GM18861 (cell line): ENCODE data around the gene FEM1A.
"Not testable (repeated sequence)": the region's sequence is repeated elsewhere in the genome, so short reads cannot be mapped to it uniquely, and the experiment has no call there.

ENCODE experiments used
- ATAC-seq: cut with Tn5 transposase; IDR thresholded peaks from one replicate; pipeline ENCODE4 v1.9.1; 2021; ENCODE audit not compliant: unreplicated experiment

Gene FEM1A

GRCh38 chr19:4791183-4792018 lies at the start of gene FEM1A:
TSS of gene FEM1A (plus strand) at chr19:4791734. CDS start at chr19:4791855, 121 bp downstream.
- ATAC-seq, result peak; percentile 85

DNA sequence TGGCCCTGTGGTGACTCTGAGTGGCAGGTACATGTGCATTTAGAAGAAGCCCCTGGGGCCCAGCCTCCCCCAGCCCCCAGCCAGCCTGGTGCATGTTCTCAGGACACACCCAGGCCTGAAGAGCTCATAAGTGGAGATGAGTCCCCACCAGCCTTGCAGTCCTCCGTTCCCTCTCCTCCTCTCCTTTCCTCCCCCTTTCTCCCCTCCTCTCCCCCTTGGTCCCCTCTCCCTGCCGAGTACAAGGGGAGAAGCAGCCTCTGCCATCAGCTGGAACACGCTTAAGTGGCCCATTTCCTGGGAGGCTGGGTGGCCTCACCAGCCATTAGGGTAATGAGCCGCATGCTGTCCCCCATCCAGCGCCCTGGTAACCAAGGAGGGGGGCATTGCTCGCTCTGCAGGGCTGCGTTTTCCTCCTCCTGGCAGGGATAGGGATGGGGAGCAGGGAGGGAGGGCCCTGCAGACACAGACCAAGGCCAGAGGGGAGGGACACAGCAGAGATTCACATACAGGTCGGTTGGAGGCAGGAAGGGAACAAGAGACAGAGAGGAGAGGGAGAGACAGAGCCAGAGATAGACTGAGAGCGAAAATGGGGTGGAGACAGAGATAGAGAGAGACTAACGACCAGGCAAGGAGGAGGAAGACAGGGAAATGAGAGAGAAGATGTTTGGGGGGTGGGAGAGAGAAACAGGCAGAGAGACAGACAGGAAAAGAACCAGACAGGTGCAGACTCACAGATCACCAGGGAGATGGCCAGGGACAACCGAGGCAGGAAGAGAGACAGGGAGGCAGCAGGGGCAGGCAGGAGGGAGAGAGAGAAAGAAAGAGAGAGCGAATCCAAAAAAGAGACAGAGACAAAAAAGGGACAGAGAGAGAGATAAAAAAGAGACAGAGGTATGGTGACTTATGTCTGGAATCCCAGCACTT lies 48.5 kb upstream of the FEM1A start:
- no peak for ATAC-seq

DNA sequence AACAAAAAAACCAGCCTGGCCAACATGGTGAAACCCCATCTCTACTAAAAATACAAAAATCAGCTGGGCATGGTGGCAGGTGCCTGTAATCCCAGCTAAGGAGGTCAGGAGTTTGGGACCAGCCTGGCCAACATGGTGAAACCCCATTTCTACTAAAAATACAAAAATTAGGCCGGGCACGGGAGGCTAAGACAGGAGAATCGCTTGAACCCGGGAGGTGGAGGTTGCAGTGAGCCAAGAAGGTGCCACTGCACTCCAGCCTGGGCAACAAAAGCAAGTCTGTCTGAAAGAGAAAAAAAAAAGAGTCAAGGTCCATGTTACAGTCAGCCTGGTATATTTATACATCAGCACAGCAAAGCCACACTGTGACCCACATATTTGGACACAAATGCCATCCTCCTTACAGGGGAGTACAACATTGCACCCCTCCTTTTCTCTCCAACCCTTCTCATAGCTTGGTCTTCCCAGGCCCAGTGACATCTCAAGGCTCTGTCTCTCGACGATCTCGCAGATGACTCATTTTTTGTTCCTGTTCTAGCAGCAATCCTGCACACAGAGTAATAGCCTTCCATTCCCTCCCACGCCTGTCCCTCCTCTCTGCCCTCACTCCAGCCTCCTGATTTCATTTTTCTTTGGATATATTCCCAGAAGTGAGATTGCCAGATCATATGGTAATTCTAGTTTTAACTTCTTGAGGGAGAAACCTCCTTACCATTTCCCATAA lies 46.9 kb upstream of the FEM1A start:
- no peak for ATAC-seq

DNA sequence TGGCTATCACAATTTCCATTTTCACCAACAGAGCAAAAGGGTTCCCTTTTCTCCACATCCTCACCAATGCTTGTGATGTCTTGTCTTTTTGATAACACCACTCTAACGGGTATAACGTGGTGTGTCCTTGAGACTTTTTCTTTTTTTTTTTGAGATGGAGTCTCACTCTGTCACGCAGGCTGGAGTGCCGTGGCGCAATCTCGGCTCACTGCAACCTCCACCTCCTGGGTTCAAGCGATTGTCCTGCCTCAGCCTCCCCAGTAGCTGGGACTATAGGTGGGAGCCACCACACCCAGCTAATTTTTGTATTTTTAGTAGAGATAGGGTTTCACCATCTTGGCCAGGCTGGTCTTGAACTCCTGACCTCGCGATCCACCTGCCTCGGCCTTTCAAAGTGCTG lies 46.4 kb upstream of the FEM1A start:
- ATAC-seq, result not testable (repeated sequence)

DNA sequence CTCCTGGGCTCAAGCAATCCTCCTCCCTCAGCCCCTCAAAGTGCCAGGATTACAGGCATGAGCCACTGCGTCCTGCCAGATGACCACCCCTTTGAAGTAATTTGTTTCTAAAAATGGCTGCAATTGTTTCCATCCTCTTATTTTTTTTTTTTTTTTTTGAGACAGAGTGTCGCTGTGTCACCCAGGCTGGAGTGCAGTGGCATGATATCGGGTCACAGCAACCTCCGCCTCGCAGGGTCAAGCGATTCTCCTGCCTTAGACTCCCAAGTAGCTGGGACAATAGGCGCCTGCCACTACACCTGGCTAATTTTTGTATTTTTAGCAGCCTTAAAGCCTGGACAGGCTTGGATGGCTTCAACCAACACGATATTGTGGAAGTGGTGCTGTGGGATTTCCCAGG lies 45.5 kb upstream of the FEM1A start:
- no peak for ATAC-seq

GRCh38 chr19:4748185-4748584 lies 43.3 kb upstream of the FEM1A start:
- no peak for ATAC-seq

GRCh38 chr19:4748589-4748988 lies 42.9 kb upstream of the FEM1A start:
- ATAC-seq, result no peak

- no peak for ATAC-seq
Measured at GRCh38 chr19:4749870-4750590, 41.5 kb upstream of the FEM1A start.

- ATAC-seq, result no peak
Measured at GRCh38 chr19:4754248-4754647, 37.3 kb upstream of the FEM1A start.

GRCh38 chr19:4755459-4755858 lies 36.1 kb upstream of the FEM1A start:
- ATAC-seq, result no peak

DNA sequence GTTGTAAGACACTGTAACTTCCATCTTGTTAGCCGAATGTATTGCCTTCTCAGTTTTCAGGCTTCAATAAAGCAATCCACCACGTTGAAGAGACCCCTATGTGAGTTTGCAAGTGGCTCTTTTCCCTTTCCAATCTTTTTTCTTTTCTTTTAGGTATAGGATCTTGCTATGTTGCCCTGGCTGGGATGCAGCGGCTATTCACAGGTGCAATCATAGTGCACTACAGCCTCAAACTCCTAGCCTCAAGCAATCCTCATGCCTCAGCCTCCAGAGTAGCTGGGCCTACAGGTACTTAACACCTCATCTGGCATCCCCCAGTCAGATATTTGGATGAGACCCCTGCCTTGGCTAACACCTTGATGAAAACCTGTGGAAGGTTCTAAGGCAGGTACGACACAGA lies 33.5 kb upstream of the FEM1A start:
- ATAC-seq, result no peak

DNA sequence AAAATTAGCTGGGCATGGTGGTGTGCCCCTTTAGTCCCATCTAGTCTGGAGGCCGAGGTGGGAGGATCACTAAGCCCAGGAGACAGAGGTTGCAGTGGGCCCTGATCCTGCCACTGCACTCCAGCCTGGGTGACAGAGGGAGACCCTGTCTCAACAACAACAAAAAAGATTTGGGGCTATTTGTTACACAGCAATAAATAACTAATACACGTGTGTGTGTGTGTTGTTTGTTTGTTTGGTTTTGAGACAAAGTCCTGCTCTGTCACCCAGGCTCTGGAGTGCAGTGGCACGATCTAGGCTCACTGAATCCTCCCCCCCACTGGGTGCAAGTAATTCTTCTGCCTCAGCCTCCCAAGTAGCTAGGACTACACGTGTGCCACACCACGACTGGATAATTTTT lies 32.9 kb upstream of the FEM1A start:
- ATAC-seq, result no peak

DNA sequence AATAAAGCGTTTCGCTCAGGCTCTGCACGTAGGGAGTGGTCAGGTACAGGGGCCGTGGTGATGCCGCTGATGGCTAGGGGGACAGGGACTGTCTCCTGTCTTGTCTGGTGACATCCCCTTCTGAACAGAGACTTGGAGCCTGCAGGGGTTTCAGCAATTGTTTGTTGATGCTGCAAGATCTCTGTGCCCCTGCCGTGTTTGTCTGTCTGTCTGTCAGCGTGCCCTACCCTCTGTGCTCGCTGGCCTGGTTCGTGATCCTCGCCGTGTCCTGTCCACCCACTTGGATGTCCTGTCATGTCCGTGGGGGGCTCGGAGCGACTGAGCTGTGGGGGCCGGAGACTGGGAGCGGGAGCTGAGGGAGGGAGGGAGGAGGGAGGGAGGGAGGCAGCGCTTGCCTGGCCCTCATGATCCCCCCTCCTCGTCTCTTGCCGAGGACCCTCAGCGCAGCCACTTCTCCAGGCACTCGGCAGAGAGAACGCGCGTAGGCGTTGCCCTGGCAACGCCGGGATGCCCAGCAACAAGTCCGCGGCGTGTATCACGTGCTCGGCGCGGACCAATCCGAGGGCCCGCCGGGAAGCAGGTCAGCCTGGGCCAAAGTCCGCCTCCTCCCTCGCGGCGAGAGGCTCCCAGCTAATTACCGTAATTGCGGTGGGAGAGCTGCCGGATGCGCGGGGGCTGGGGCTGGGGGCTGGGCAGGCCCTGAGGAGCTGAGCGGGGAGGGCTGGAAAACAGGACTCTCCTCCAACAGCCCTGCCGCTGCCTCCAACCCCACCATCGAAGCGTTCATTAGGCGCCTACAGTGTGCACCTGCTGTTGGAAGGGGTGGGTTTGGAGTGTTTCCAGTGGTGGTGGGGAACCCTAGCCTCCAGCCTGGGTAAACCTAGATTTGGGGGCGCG lies 31.9 kb upstream of the FEM1A start:
- peak; percentile 54 for ATAC-seq

- ATAC-seq, result no peak
Measured at GRCh38 chr19:4760285-4760650, 31.3 kb upstream of the FEM1A start.

GRCh38 chr19:4763021-4763420 lies 28.5 kb upstream of the FEM1A start:
- no peak for ATAC-seq

DNA sequence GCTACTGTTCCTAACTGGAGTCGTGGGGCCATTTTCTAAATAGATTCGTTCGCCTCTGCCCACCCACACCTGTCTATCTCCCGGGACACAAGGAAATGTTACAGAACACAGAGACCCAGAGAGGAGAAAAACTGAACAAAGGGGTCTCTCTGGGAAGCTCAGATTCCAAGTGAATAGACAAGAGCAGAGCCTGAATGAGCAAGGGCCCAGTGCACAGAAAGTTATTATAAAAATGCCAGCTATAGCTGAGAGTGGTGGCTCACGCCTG lies 27.2 kb upstream of the FEM1A start:
- ATAC-seq, result no peak

- no peak for ATAC-seq
Measured at GRCh38 chr19:4768934-4769777, 22.4 kb upstream of the FEM1A start.

- ATAC-seq, result no peak
Measured at GRCh38 chr19:4772566-4772965, 19.0 kb upstream of the FEM1A start.

DNA sequence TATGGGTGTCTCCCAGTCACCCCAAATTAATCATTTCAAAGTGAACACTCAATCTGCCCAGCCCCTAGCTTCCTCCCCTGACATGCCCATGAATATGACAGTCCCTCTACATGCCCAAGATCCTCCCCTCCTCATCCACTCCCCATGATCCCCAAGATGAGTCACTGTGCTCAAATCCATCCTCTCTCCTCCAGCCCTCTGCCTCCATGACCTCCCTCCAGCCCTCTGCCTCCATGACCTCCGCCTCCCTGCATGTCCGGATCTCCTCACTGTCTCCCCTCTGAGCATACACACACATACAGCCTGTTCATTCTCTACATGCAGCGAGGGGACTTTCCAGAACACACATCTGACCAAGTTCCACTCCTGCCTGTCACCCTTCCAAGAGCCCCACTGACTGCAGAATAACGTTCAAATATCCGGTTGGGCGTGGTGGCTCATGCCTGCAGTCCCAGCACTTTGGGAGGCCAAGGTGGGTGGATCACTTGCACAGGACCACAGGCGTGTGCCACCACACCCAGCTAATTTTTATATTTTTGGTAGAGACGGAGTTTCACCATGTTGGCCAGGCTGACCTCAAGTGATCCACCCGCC lies 18.4 kb upstream of the FEM1A start:
- no peak for ATAC-seq
